Activated B cell treated with CpG ODN at 0.5 μM for 24 hours (primary cell): ENCODE results near the gene OSBPL3. TPM values are rescaled to one million over a fixed set of nuclear protein-coding genes. Genes with fewer than 3 reads are reported as not detected.

Experiments
- ATAC-seq: fragments of 200-7000 bp; cut with Tn5 transposase; one replicate; pipeline ENCODE4 v1.10.0; 2021; ENCODE audit warnings: low read depth, mild to moderate bottlenecking, moderate library complexity
- CTCF ChIA-PET: fragments of 350-600 bp; sonication (Branson Sonifier 250); formaldehyde crosslinking; loops from one replicate; lab custom pipeline; 2021; ENCODE audit warnings: antibody characterized with exemption; lab: Charles Lee
- POLR2A ChIA-PET: fragments of 350-600 bp; sonication (Branson Sonifier 250); formaldehyde crosslinking; loops from one replicate; lab custom pipeline; 2021; ENCODE audit warnings: antibody characterized with exemption; lab: Charles Lee
- DNase-seq: peaks from one replicate; pipeline ENCODE4 v3.0.0; 2022
- H3K27ac Mint-ChIP-seq: one replicate; pipeline ENCODE4 v1.8.0; 2020; ENCODE audit warnings: mixed read lengths
- H3K27me3 Mint-ChIP-seq: one replicate; pipeline ENCODE4 v1.8.0; 2021; ENCODE audit warnings: mixed read lengths
- H3K36me3 Mint-ChIP-seq: one replicate; pipeline ENCODE4 v1.8.0; 2021; ENCODE audit warnings: low read depth, mixed read lengths
- H3K4me1 Mint-ChIP-seq: one replicate; pipeline ENCODE4 v1.8.0; 2021; ENCODE audit warnings: mixed read lengths
- H3K4me3 Mint-ChIP-seq: one replicate; pipeline ENCODE4 v1.8.0; 2020; ENCODE audit warnings: mild to moderate bottlenecking, mixed read lengths
- H3K9me3 Mint-ChIP-seq: one replicate; pipeline ENCODE4 v1.8.0; 2020; ENCODE audit warnings: mixed read lengths
- CTCF ChIP-seq: fragments of 200-600 bp; IDR thresholded peaks from one replicate; pipeline ENCODE4 v1.8.0; 2022; ENCODE audit warnings: antibody characterized with exemption, mild to moderate bottlenecking
- intact Hi-C: fragments of 100-400 bp; cut with micrococcal nuclease; formaldehyde crosslinking; loops from one replicate; pipeline ENCODE4 v1.15.1; 2024
- total RNA-seq: library from RNA; stranded (reverse); gene quantifications from 2 replicates; pipeline ENCODE4 v1.2.3, GENCODE V29; 2022

OSBPL3 gene
- total RNA-seq, 1 donor from 2014 or later: 33.3 TPM

DNA sequence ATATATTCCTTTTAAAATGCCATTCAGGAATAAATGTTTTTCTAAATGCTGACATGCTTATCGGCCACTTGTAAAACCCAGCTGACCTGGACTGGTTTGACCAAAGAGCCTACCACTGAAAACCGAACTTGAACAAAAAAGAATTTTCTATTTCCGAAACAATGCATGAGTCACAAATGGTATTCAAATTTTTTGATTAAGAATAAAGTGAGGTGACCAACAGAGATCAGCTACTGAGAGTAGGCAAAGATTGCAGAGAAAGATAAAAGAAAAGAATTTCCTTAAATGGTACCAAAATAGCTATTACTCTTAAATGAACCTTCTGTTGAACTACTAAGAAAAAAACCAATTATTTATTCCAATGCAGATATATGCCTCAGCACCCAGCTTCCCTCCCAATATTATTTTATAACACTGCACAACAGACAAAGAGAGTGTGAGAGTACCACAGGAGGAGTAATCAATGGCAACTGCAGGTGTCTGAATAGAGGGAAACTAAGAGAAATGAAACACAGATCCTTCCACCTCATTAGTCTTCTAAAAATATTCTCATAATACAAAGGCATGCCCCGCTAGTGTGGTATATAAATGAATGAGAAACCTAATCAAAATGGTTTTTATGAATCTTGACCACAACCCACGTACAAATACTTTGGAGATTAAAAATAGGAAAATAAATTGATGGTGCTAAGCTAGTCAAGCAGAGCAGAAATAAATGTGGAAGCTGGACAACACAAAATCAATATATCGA is 20.1 kb downstream of the OSBPL3 start:
- CTCF ChIA-PET: interaction anchor here (0.9 to 1.6 kb wide), 2 partner anchors 20 to 64 kb away, joined by 3 to 4 read pairs; partner anchors contain the start of gene OSBPL3
- H3K36me3 Mint-ChIP-seq: no peaks in the 10 kb centered on the region
- no peak overlapping the region for H3K27ac Mint-ChIP-seq
- no peak overlapping the region for H3K4me3 Mint-ChIP-seq
- H3K9me3 Mint-ChIP-seq: no peaks in the 10 kb centered on the region
- peaks cover 63% of the 10 kb centered on the region for H3K4me1 Mint-ChIP-seq
- ATAC-seq (no peak), DNase-seq (no peak)
- intact Hi-C loops: loop anchor here (1.0 kb wide), 1 partner anchor 13 kb away; no protein-coding TSS in a partner anchor
- no peak for TF ChIP-seq CTCF
- POLR2A ChIA-PET: no interaction called here
- no peaks in the 10 kb centered on the region for H3K27me3 Mint-ChIP-seq

DNA sequence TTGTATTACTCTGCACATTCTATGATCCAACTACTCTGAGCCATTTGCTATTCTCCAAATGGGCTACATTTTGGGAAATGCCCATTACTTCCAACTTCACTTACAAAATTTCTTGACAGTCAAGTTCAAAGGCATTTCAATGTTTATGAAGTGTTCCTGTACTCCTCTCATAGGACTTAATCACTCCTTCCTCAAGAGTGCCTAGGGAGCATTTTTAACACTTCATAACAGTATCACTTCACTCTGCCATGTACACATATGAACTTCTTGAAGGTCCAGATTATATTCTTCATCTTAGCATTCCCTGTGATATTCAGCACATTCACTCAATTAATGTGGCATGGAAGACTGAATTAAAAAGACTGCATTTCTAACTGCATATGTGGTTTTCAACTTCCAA is 21.6 kb downstream of the OSBPL3 start:
- ChIA-PET CTCF (no interaction called here), POLR2A (no interaction called here)
- intact Hi-C loops: no loop called here
- Mint-ChIP-seq H3K4me1 (peaks cover 56% of the 10 kb centered on the region), H3K9me3 (no peaks in the 10 kb centered on the region), H3K36me3 (no peaks in the 10 kb centered on the region), H3K4me3 (no peak overlapping the region), H3K27me3 (no peaks in the 10 kb centered on the region), H3K27ac (no peak overlapping the region)
- no peak for TF ChIP-seq CTCF
- no peak for DNase-seq
- ATAC-seq: no peak

GRCh38 chr7:24956021-24956420 is 24.0 kb downstream of the OSBPL3 start:
- no peak for TF ChIP-seq CTCF
- no peaks in the 10 kb centered on the region for H3K36me3 Mint-ChIP-seq
- peaks cover 59% of the 10 kb centered on the region for H3K4me1 Mint-ChIP-seq
- ATAC-seq: no peak
- no peaks in the 10 kb centered on the region for H3K9me3 Mint-ChIP-seq
- CTCF ChIA-PET: no interaction called here
- H3K27ac Mint-ChIP-seq: no peak overlapping the region
- no peak for DNase-seq
- POLR2A ChIA-PET: no interaction called here
- no peaks in the 10 kb centered on the region for H3K27me3 Mint-ChIP-seq
- intact Hi-C loops: no loop called here
- H3K4me3 Mint-ChIP-seq: no peak overlapping the region

GRCh38 chr7:24955313-24955712 is 24.7 kb downstream of the OSBPL3 start:
- peaks cover 56% of the 10 kb centered on the region for H3K4me1 Mint-ChIP-seq
- ChIA-PET CTCF (no interaction called here), POLR2A (no interaction called here)
- no peaks in the 10 kb centered on the region for H3K9me3 Mint-ChIP-seq
- intact Hi-C loops: no loop called here
- H3K27ac Mint-ChIP-seq: no peak overlapping the region
- H3K36me3 Mint-ChIP-seq: no peaks in the 10 kb centered on the region
- H3K27me3 Mint-ChIP-seq: no peaks in the 10 kb centered on the region
- TF ChIP-seq CTCF: no peak
- H3K4me3 Mint-ChIP-seq: no peak overlapping the region
- ATAC-seq: no peak
- DNase-seq: no peak

GRCh38 chr7:24952464-24952863 is 27.5 kb downstream of the OSBPL3 start:
- intact Hi-C loops: no loop called here
- ATAC-seq: no peak
- CTCF ChIA-PET: no interaction called here
- Mint-ChIP-seq H3K36me3 (no peaks in the 10 kb centered on the region), H3K9me3 (no peaks in the 10 kb centered on the region), H3K4me3 (no peak overlapping the region), H3K27ac (no peak overlapping the region), H3K27me3 (no peaks in the 10 kb centered on the region), H3K4me1 (peaks cover 46% of the 10 kb centered on the region)
- no peak for DNase-seq
- no peak for TF ChIP-seq CTCF
- POLR2A ChIA-PET: no interaction called here
